Measurements from ENCODE around the gene AFAP1L1.

GRCh38 chr5:149356391-149356790 lies 84.7 kb downstream of the AFAP1L1 start:
- TF ChIP-seq GATA2 (IDR thresholded peaks at IDR 0.05; ENCODE audit: low read depth, low read length): no peak
- no peak for TF ChIP-seq GATA3 (IDR thresholded peaks at IDR 0.05; ENCODE audit: low read depth, low read length)

All from SH-SY5Y (cell line).